Activated CD4-positive, CD25-positive, alpha-beta regulatory T cell treated with anti-CD3 and anti-CD28 coated beads, Interleukin-2, amount 50 U/mL, for 24 hours (primary cell): ENCODE results near the gene SH3RF3.
"Not testable (repeated sequence)": the region's sequence is repeated elsewhere in the genome, so short reads cannot be mapped to it uniquely, and the experiment has no call there.

Experiments
- ATAC-seq, 2 donors: fragments of 150-1000 bp; cut with Tn5 transposase; one replicate each; pipeline ENCODE4 v1.10.0; 2021; ENCODE audit warnings: mild to moderate bottlenecking in 1 of 2, moderate library complexity in 1 of 2

Gene SH3RF3

GRCh38 chr2:109128616-109129355 lies at the start of gene SH3RF3:
SH3RF3 (plus strand) TSS chr2:109129205.
- ATAC-seq = peak; percentile 14 to 39

DNA sequence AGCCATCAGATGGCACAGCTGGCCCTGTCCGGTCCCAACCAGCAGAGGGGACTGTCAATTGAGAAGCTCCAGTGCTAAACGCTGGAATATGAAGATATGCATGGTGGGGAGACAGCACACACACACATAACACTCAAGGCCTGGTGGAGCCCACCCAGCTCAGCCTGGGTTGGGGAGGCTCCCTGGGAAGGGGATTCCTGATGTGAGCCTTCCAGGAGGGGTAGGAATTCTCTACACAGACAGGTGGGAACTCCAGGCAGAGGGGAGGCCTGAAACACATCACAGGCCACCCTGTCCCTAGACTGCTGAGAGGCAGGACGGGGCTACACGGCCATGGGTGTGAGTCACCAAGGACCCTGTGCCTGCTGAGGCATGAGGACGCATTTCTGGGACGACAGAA lies 49.4 kb upstream of the SH3RF3 start:
- ATAC-seq = no peak

GRCh38 chr2:109080109-109080508 lies 48.9 kb upstream of the SH3RF3 start:
- no peak for ATAC-seq

DNA sequence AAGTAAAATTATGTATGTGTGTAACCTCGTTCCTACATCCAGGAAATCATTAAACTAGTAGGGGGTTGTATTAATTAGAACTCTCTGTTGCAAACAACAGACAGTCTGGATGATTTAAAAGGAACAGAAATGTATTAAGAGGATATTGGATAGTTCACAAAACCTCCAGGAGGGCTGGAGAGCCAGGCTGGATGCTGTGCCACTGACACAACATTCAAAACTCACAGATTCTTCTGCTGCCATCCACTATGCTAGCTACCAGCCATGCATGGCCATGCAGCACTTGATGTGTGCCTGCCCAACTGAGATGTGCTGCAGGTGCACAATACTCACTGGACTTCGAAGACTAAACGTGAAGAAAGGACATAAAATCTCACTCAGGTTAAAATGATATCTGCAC lies 48.2 kb upstream of the SH3RF3 start:
- no peak for ATAC-seq

- ATAC-seq = no peak
These were observed 47.6 kb upstream of the SH3RF3 start for GRCh38 chr2:109081374-109081773.

- no peak for ATAC-seq
These were observed 45.2 kb upstream of the SH3RF3 start for GRCh38 chr2:109083771-109084170.

DNA sequence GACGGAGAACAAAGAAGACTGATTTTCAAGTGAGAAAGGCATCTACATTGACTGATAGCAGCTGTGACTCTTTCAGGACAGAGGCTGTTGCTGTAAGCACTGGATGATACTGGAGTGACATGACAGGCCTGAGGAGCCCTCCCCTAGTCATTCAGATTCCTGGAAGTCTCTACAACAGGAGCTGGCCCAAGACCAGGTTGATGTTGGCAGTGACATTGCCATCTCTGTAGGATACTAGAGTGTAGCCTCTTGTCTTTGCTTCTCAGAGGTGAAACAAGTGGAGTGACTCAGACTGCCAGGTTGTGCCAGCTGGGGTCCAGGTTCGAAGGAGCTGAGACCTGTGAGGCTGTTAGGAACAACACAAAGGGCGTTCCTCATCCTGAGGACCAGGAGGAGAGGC lies 44.7 kb upstream of the SH3RF3 start:
- ATAC-seq = no peak

DNA sequence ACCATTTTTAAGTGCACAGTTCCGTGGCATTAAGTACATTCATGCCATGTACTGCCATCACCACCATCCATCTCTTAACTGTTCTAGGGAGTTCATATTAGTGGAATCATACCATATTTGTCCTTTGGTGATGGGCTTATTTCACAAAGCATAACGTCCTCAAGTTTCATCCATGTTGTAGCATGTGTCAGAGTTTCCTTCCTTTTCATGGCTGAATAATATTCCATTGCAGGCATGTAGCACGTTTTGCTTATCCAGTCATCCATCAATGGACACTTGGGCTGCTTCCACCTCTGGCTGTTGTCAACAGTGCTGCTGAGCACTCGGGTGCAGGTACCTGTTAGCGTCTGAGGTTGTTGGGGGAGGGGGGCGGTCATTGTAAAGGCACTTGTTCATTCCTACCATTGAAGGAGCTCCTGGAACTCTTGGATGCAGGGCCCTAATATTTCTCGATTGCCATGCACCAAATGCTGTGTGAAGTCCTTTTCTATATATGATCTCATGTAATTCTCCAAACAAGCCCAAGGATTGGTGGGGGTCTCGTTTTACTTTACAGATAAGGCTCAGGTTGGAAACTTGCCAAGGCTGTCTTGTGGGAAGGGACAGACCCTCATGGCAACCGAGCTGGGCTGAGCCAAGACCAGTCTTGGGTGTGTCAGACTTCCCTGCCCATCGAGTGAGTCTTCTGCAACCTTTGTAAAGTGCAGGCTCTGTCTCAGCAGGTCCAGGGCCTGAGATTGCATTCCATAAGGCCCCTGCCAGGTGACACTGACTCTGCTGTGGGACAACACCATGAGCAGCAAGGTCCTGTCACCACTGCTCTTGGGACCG lies 42.9 kb upstream of the SH3RF3 start:
- no peak for ATAC-seq

- no peak for ATAC-seq
These were observed 42.3 kb upstream of the SH3RF3 start for GRCh38 chr2:109086743-109087020.

DNA sequence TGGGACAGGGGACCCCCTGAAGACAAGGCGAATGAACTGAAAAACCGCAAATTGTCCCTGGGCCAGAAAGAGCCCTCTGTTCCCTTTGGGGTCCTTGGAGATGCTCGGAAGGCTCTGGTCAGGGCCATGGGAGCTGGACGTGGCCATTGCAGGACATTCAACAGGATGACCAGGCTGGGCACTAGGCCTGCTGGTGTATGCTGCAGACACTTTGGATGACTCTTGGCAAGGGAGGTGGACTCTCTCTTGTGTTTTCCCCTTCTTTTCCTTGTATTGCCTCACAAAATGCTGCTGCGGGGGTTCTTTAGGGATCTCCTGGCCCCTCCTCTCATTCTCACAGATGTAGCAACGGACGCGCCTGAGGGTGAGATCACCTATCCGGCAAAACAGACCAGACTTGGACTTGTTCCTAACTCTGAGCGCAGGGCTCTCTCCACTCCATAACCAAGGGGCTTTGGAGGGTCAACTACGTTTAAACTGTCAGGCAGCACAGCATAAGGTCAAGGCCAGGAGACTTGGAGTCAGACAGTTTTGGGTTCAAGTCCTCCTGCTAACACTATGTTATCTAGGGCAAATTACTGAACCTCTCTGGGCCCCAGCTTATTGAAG lies 41.8 kb upstream of the SH3RF3 start:
- ATAC-seq = no peak

DNA sequence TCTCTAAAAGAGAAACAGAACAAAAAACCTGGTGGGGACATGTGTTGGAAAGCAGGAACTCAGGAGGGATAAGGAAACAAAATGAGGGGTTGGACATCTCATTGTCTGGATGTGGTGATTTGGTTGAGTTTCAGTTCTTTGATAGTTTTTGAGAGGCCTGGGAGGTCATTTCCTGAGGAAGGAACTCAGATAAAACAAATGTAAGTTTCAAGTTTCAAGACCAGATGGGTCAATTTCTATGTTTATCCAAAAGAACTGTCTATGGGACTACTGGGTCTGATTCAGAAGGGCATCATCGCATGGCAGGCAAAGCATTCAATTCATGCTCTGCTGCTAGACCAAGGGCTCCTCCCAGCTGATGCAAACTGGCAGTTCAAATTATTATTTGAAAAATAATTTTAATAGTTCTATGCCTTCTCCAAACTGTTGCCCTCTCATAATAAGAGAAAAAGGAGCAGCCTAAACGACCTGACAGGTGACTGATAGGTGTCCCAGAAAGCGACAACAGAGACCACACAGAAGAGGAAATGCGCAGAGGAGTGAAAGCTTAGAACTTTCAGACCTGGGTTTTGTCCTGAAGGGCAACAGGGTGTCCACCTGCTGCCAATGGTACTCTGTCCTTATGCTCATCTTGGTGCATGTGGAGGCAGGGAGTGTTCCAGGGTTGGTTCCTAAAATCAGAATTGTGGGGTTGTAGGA lies 39.3 kb upstream of the SH3RF3 start:
- ATAC-seq = no peak

GRCh38 chr2:109091526-109091925 lies 37.5 kb upstream of the SH3RF3 start:
- no peak for ATAC-seq

DNA sequence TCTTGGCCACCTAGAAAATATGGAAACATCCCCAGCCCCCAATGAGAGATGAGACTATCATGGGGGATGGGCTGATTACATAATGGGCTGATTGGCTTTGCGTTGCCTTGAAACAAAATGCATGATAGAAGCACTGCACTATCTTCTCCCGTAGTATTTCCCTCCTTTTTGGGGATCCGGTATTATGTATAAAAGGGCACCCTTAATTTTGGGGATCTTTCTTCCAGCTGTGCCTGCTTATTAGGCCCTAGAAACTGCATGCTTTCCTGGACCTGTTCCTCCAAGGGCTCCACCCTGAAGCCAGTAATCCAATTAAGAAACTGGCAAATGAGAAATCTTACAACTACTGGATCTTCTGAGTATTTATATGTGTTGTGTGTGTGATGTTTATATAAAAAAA lies 34.9 kb upstream of the SH3RF3 start:
- no peak for ATAC-seq

- ATAC-seq = no peak
These were observed 30.6 kb upstream of the SH3RF3 start for GRCh38 chr2:109098251-109098920.

- no peak for ATAC-seq
These were observed 30.1 kb upstream of the SH3RF3 start for GRCh38 chr2:109098921-109099273.

GRCh38 chr2:109102588-109103233 lies 26.3 kb upstream of the SH3RF3 start:
- ATAC-seq = no peak

GRCh38 chr2:109105113-109105512 lies 23.9 kb upstream of the SH3RF3 start:
- ATAC-seq = no peak

GRCh38 chr2:109108740-109109139 lies 20.3 kb upstream of the SH3RF3 start:
- ATAC-seq = no peak

DNA sequence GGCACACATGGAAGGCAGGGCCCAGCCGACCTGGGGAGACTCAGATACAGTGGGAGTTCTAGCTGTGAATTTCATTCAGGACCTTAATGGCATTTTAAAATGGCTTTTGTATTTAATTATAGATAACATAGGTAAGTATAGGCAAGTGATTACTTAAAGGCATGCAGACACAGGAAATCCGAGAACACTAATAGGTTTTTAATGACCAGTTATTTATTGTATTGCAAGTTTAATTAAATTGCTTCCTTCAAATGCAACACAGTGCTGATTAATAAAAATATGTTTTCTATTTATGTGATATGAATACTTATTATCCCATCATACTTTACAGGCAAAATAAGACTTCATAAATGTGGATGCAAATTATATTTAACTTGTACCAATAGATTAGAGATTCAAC lies 19.7 kb upstream of the SH3RF3 start:
- ATAC-seq = no peak

DNA sequence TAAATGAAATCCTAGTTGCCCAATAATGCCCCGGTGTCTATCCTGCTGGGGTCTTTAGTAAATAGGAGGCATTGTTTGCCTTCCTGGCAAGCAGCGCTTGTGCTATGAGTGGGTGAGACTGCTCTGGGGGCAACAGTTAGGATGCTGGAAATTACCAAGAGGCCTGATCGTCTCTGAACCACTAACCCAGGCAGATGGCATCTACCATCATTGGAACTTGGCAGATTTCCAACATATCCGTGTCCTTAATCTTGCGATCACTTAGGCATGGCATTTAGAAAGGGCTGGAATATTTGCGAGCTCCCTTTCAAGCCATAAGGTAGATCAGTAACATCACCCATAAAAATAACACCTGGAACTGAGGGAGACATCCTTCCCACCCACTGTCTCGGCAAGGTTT lies 18.8 kb upstream of the SH3RF3 start:
- no peak for ATAC-seq

GRCh38 chr2:109117181-109117580 lies 11.8 kb upstream of the SH3RF3 start:
- not testable (repeated sequence) for ATAC-seq

- no peak for ATAC-seq
These were observed 11.2 kb upstream of the SH3RF3 start for GRCh38 chr2:109117780-109118179.
